ENCODE measurements around the gene PIK3CB. TPM values are rescaled to one million over a fixed set of nuclear protein-coding genes. Genes with fewer than 3 reads are reported as not detected.

The PIK3CB gene
- total and polyA plus RNA-seq, 2 experiments from 2014 or later = 8.1 to 12.6 TPM

- H3K36me3 ChIP-seq = peaks cover 3% of the 10 kb centered on the region
- no peak for TF ChIP-seq CTCF (IDR thresholded peaks at IDR 0.05; ENCODE audit: low read depth, low read length)
- H3K9me3 ChIP-seq (ENCODE audit: low read depth) = no peaks in the 10 kb centered on the region
- H3K4me3 ChIP-seq = no peak overlapping the region
- H3K4me1 ChIP-seq (ENCODE audit: low read depth) = no peaks in the 10 kb centered on the region
- no peak overlapping the region for H3K27ac ChIP-seq
- DNase-seq (ENCODE audit: low read depth in 1 of 2, low spot score in 1 of 2) = no peak
- no peaks in the 10 kb centered on the region for H3K27me3 ChIP-seq
Observed at GRCh38 chr3:138712086-138712485, 122.6 kb downstream of the PIK3CB start.

- Histone ChIP-seq H3K9me3 (ENCODE audit: low read depth) (no peaks in the 10 kb centered on the region), H3K4me3 (no peak overlapping the region), H3K4me1 (ENCODE audit: low read depth) (no peaks in the 10 kb centered on the region), H3K27ac (no peak overlapping the region), H3K36me3 (peaks cover 3% of the 10 kb centered on the region), H3K27me3 (no peaks in the 10 kb centered on the region)
- DNase-seq (ENCODE audit: low read depth in 1 of 2, low spot score in 1 of 2) = no peak
- no peak for TF ChIP-seq CTCF (IDR thresholded peaks at IDR 0.05; ENCODE audit: low read depth, low read length)
Observed at GRCh38 chr3:138705675-138706074, 129.1 kb downstream of the PIK3CB start.

- Histone ChIP-seq H3K36me3 (peaks cover 4% of the 10 kb centered on the region), H3K4me3 (no peak overlapping the region), H3K27ac (no peak overlapping the region), H3K4me1 (ENCODE audit: low read depth) (no peaks in the 10 kb centered on the region), H3K9me3 (ENCODE audit: low read depth) (no peaks in the 10 kb centered on the region), H3K27me3 (no peaks in the 10 kb centered on the region)
- TF ChIP-seq CTCF (IDR thresholded peaks at IDR 0.05; ENCODE audit: low read depth, low read length) = no peak
- peak in 1 of 2 donors; percentile 54 for DNase-seq (ENCODE audit: low read depth in 1 of 2, low spot score in 1 of 2)
Observed at GRCh38 chr3:138696666-138697370, 137.9 kb downstream of the PIK3CB start.

DNA sequence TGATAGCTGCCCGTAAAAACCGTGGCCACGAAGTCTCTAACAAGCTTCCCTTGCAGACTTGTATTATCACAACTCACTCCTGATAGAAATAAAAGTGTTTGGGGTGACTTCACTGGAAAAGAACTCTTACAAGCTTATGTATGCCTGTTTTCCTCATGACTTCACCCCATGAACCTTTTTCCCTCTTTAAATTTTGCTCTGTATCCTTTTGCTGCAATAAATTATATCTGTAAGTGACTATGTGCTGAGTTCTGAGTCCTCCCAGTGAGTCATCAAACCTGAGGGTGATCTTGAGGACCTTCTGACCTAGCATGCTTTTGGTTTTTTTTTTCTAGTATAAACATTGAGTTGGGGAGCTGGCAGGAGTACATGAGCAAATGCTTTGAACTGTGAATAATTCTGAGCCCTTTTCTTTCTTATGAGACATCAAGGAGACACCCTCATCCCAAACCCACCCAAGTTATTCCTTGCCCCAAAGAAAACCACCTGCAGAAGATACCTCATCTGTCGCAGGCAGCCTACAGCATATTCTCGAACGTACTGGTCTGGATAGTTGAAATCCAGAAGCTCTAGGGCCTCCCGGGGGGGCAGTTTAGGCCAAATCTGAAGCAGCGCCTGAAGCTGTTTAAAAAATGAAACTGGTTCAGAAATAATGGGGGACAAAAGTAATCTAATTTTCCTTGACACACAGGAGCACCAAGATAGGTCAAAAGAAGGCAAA lies 140.3 kb downstream of the PIK3CB start:
- H3K4me1 ChIP-seq (ENCODE audit: low read depth) = no peaks in the 10 kb centered on the region
- H3K27me3 ChIP-seq = no peaks in the 10 kb centered on the region
- H3K36me3 ChIP-seq = peaks cover 4% of the 10 kb centered on the region
- H3K4me3 ChIP-seq = no peak overlapping the region
- DNase-seq (ENCODE audit: low read depth in 1 of 2, low spot score in 1 of 2) = peak in 1 of 2 donors; percentile 65
- H3K27ac ChIP-seq = peak overlapping the region; percentile 53
- no peaks in the 10 kb centered on the region for H3K9me3 ChIP-seq (ENCODE audit: low read depth)
- no peak for TF ChIP-seq CTCF (IDR thresholded peaks at IDR 0.05; ENCODE audit: low read depth, low read length)

DNA sequence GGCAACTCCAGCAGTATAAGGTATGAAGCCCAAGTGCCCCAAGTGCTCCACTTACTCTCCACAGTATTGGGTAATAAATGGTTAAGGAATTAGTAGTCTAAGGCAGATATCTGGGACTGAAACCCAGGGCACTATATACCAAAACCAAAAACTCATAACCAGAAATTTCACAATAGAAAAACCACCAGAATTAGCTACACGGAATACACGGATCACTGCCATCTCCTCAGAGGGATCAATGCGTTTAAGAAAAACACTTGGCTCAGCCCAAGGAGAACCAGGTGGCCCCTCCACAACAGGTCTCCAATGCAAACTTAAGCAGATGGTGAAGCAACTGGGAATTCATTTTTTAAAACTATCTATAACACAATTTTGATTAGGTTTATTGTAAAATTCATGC lies 142.6 kb downstream of the PIK3CB start:
- Histone ChIP-seq H3K4me3 (no peak overlapping the region), H3K9me3 (ENCODE audit: low read depth) (no peaks in the 10 kb centered on the region), H3K36me3 (no peaks in the 10 kb centered on the region), H3K27me3 (no peaks in the 10 kb centered on the region), H3K4me1 (ENCODE audit: low read depth) (no peaks in the 10 kb centered on the region), H3K27ac (no peak overlapping the region)
- DNase-seq (ENCODE audit: low read depth in 1 of 2, low spot score in 1 of 2) = no peak
- TF ChIP-seq CTCF (IDR thresholded peaks at IDR 0.05; ENCODE audit: low read depth, low read length) = no peak

Data from cardiac muscle cell (in vitro differentiated cells and primary cell).